ENCODE data around the gene CATSPER3.

The CATSPER3 gene

GRCh38 chr5:135007749-135008363 lies 40.1 kb downstream of the CATSPER3 start:
- Histone ChIP-seq H3K36me3 (ENCODE audit: control insufficient read depth, insufficient read depth, low read length) (no peaks in the 10 kb centered on the region), H3K9me3 (ENCODE audit: control insufficient read depth, low read length) (no peaks in the 10 kb centered on the region), H3K9ac (ENCODE audit: low read length) (no peak overlapping the region), H3K4me3 (ENCODE audit: low read length) (no peak overlapping the region), H3K4me1 (ENCODE audit: control insufficient read depth, insufficient read depth, low read length) (no peaks in the 10 kb centered on the region), H3K27me3 (ENCODE audit: control insufficient read depth, insufficient read depth, low read length) (no peaks in the 10 kb centered on the region)

GRCh38 chr5:135008556-135008955 lies 40.8 kb downstream of the CATSPER3 start:
- Histone ChIP-seq H3K9me3 (ENCODE audit: control insufficient read depth, low read length) (no peaks in the 10 kb centered on the region), H3K27me3 (ENCODE audit: control insufficient read depth, insufficient read depth, low read length) (no peaks in the 10 kb centered on the region), H3K4me3 (ENCODE audit: low read length) (no peak overlapping the region), H3K36me3 (ENCODE audit: control insufficient read depth, insufficient read depth, low read length) (no peaks in the 10 kb centered on the region), H3K9ac (ENCODE audit: low read length) (no peak overlapping the region), H3K4me1 (ENCODE audit: control insufficient read depth, insufficient read depth, low read length) (peaks cover 3% of the 10 kb centered on the region)

- no peak overlapping the region for H3K9ac ChIP-seq (ENCODE audit: low read length)
- no peaks in the 10 kb centered on the region for H3K27me3 ChIP-seq (ENCODE audit: control insufficient read depth, insufficient read depth, low read length)
- H3K36me3 ChIP-seq (ENCODE audit: control insufficient read depth, insufficient read depth, low read length), result no peaks in the 10 kb centered on the region
- H3K4me3 ChIP-seq (ENCODE audit: low read length), result no peak overlapping the region
- H3K4me1 ChIP-seq (ENCODE audit: control insufficient read depth, insufficient read depth, low read length), result peaks cover 9% of the 10 kb centered on the region
- H3K9me3 ChIP-seq (ENCODE audit: control insufficient read depth, low read length), result no peaks in the 10 kb centered on the region
These were observed 41.5 kb downstream of the CATSPER3 start for GRCh38 chr5:135008981-135009735.

- Histone ChIP-seq H3K4me3 (ENCODE audit: low read length) (no peak overlapping the region), H3K4me1 (ENCODE audit: control insufficient read depth, insufficient read depth, low read length) (peaks cover 17% of the 10 kb centered on the region), H3K9ac (ENCODE audit: low read length) (no peak overlapping the region), H3K9me3 (ENCODE audit: control insufficient read depth, low read length) (no peaks in the 10 kb centered on the region), H3K27me3 (ENCODE audit: control insufficient read depth, insufficient read depth, low read length) (no peaks in the 10 kb centered on the region), H3K36me3 (ENCODE audit: control insufficient read depth, insufficient read depth, low read length) (no peaks in the 10 kb centered on the region)
These were observed 42.2 kb downstream of the CATSPER3 start for GRCh38 chr5:135009736-135010501.

GRCh38 chr5:135010502-135011354 lies 43.0 kb downstream of the CATSPER3 start:
- H3K4me3 ChIP-seq (ENCODE audit: low read length), result no peak overlapping the region
- H3K9me3 ChIP-seq (ENCODE audit: control insufficient read depth, low read length), result no peaks in the 10 kb centered on the region
- H3K36me3 ChIP-seq (ENCODE audit: control insufficient read depth, insufficient read depth, low read length), result no peaks in the 10 kb centered on the region
- H3K4me1 ChIP-seq (ENCODE audit: control insufficient read depth, insufficient read depth, low read length), result peaks cover 20% of the 10 kb centered on the region
- no peaks in the 10 kb centered on the region for H3K27me3 ChIP-seq (ENCODE audit: control insufficient read depth, insufficient read depth, low read length)
- H3K9ac ChIP-seq (ENCODE audit: low read length), result no peak overlapping the region

- Histone ChIP-seq H3K4me3 (ENCODE audit: low read length) (no peak overlapping the region), H3K4me1 (ENCODE audit: control insufficient read depth, insufficient read depth, low read length) (peaks cover 26% of the 10 kb centered on the region), H3K9me3 (ENCODE audit: control insufficient read depth, low read length) (no peaks in the 10 kb centered on the region), H3K36me3 (ENCODE audit: control insufficient read depth, insufficient read depth, low read length) (no peaks in the 10 kb centered on the region), H3K9ac (ENCODE audit: low read length) (no peak overlapping the region), H3K27me3 (ENCODE audit: control insufficient read depth, insufficient read depth, low read length) (no peaks in the 10 kb centered on the region)
These were observed 43.8 kb downstream of the CATSPER3 start for GRCh38 chr5:135011355-135012032.

- H3K27me3 ChIP-seq (ENCODE audit: control insufficient read depth, insufficient read depth, low read length), result no peaks in the 10 kb centered on the region
- no peak overlapping the region for H3K4me3 ChIP-seq (ENCODE audit: low read length)
These were observed 44.4 kb downstream of the CATSPER3 start for GRCh38 chr5:135012033-135012588.

GRCh38 chr5:135012951-135013391 lies 45.3 kb downstream of the CATSPER3 start:
- Histone ChIP-seq H3K9ac (ENCODE audit: low read length) (no peak overlapping the region), H3K36me3 (ENCODE audit: control insufficient read depth, insufficient read depth, low read length) (no peaks in the 10 kb centered on the region), H3K27me3 (ENCODE audit: control insufficient read depth, insufficient read depth, low read length) (no peaks in the 10 kb centered on the region), H3K4me1 (ENCODE audit: control insufficient read depth, insufficient read depth, low read length) (peaks cover 34% of the 10 kb centered on the region), H3K9me3 (ENCODE audit: control insufficient read depth, low read length) (no peaks in the 10 kb centered on the region), H3K4me3 (ENCODE audit: low read length) (no peak overlapping the region)

More at GRCh38 chr5:135012033-135012588, 44.4 kb downstream of the CATSPER3 start:
- Histone ChIP-seq H3K9me3 (ENCODE audit: control insufficient read depth, low read length) (no peaks in the 10 kb centered on the region), H3K9ac (ENCODE audit: low read length) (no peak overlapping the region), H3K36me3 (ENCODE audit: control insufficient read depth, insufficient read depth, low read length) (no peaks in the 10 kb centered on the region), H3K4me1 (ENCODE audit: control insufficient read depth, insufficient read depth, low read length) (peaks cover 32% of the 10 kb centered on the region)

GRCh38 chr5:135013445-135013844 lies 45.7 kb downstream of the CATSPER3 start:
- H3K4me3 ChIP-seq (ENCODE audit: low read length), result no peak overlapping the region
- H3K36me3 ChIP-seq (ENCODE audit: control insufficient read depth, insufficient read depth, low read length), result no peaks in the 10 kb centered on the region
- H3K9me3 ChIP-seq (ENCODE audit: control insufficient read depth, low read length), result no peaks in the 10 kb centered on the region
- no peak overlapping the region for H3K9ac ChIP-seq (ENCODE audit: low read length)
- no peaks in the 10 kb centered on the region for H3K27me3 ChIP-seq (ENCODE audit: control insufficient read depth, insufficient read depth, low read length)
- peaks cover 34% of the 10 kb centered on the region for H3K4me1 ChIP-seq (ENCODE audit: control insufficient read depth, insufficient read depth, low read length)

- no peaks in the 10 kb centered on the region for H3K9me3 ChIP-seq (ENCODE audit: control insufficient read depth, low read length)
- H3K36me3 ChIP-seq (ENCODE audit: control insufficient read depth, insufficient read depth, low read length), result no peaks in the 10 kb centered on the region
- H3K4me3 ChIP-seq (ENCODE audit: low read length), result no peak overlapping the region
- H3K4me1 ChIP-seq (ENCODE audit: control insufficient read depth, insufficient read depth, low read length), result peaks cover 34% of the 10 kb centered on the region
- H3K27me3 ChIP-seq (ENCODE audit: control insufficient read depth, insufficient read depth, low read length), result no peaks in the 10 kb centered on the region
- H3K9ac ChIP-seq (ENCODE audit: low read length), result no peak overlapping the region
These were observed 46.4 kb downstream of the CATSPER3 start for GRCh38 chr5:135013947-135014570.

All from mucosa of stomach (tissue), 1 donor.